ENCODE data around the gene BBS12.

DNA sequence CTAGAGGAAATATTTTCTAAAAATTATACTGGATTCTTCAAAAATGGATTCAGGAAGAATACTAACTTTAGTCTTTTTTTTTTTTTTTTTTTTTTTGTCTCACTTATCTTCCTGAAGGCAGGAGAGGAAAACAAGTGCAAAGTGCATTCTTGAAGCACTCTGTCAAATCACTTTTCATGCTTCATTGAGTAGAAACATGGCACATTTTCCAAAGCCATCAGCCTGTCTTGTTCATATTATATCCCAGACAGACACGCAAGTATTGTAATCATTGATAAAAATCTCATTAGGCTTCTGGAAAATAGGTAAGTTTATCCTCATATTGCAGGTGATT is 1.2 kb downstream of the BBS12 start:
- TF ChIP-seq EP300 (IDR thresholded peaks at IDR 0.05) (no peak), RFX5 (IDR thresholded peaks at IDR 0.05) (no peak), KDM5A (IDR thresholded peaks at IDR 0.05) (no peak)
